Measurements from ENCODE around the gene ELMO2. TPM values are rescaled to one million over a fixed set of nuclear protein-coding genes. Genes with fewer than 3 reads are reported as not detected.

Gene ELMO2, protein sequence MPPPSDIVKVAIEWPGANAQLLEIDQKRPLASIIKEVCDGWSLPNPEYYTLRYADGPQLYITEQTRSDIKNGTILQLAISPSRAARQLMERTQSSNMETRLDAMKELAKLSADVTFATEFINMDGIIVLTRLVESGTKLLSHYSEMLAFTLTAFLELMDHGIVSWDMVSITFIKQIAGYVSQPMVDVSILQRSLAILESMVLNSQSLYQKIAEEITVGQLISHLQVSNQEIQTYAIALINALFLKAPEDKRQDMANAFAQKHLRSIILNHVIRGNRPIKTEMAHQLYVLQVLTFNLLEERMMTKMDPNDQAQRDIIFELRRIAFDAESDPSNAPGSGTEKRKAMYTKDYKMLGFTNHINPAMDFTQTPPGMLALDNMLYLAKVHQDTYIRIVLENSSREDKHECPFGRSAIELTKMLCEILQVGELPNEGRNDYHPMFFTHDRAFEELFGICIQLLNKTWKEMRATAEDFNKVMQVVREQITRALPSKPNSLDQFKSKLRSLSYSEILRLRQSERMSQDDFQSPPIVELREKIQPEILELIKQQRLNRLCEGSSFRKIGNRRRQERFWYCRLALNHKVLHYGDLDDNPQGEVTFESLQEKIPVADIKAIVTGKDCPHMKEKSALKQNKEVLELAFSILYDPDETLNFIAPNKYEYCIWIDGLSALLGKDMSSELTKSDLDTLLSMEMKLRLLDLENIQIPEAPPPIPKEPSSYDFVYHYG
- total RNA-seq (ENCODE audit: unreplicated experiment), result 35.6 TPM
- long read RNA-seq, transcript ELMO2-201 (22 exons, 3,669 nt), result major isoform, 6 of 16 reads
- long read RNA-seq, partial matches to known transcripts, result 1 of 16 reads
- long read RNA-seq, other reads (novel, unspliced or antisense), result 8 of 16 reads

DNA sequence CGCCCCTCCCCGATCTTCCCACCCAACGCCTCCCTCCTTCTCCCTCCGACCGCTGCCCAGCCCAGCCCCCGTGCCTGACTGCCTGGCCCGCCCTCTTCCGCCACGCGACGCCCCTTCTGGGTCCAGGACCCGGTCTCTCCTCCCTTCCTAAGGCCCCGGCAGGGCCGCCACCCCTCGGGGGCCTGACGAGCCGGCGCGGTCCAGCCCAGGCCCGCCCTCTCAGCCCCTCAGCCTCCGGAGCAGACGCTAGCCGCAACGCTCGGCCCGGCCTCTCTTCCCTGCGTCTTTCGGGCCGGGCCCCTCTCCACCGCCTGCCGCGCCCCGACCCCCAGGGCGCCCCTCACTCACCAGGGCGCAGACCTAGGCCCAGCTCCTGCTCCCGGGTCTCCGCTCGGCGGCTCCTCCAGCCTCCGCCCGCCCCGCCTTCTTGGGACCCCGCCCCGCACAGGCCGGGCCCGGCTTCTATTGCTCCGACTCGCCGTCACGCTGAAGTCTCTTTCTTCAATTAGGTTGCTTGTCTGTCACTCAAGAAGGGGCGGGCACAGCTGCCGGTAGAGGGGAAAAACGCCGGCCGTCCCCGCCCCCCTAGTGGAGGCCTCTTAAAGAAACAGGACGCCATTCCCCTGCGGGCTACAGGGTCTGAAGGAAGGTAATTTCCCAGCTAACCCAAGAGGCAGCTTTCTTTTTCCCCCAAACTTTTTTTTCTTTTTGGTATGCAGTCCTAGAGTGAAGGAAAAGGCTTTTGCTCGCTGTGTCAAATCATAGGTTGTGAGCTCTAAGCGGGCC is at the start of gene ELMO2:
TSS of gene ELMO2 (minus strand) at position 416 of the 786 bp plus-strand sequence. CDS start 12,133 bp downstream, outside the sequence.
- TF ChIP-seq, protein P1, sequence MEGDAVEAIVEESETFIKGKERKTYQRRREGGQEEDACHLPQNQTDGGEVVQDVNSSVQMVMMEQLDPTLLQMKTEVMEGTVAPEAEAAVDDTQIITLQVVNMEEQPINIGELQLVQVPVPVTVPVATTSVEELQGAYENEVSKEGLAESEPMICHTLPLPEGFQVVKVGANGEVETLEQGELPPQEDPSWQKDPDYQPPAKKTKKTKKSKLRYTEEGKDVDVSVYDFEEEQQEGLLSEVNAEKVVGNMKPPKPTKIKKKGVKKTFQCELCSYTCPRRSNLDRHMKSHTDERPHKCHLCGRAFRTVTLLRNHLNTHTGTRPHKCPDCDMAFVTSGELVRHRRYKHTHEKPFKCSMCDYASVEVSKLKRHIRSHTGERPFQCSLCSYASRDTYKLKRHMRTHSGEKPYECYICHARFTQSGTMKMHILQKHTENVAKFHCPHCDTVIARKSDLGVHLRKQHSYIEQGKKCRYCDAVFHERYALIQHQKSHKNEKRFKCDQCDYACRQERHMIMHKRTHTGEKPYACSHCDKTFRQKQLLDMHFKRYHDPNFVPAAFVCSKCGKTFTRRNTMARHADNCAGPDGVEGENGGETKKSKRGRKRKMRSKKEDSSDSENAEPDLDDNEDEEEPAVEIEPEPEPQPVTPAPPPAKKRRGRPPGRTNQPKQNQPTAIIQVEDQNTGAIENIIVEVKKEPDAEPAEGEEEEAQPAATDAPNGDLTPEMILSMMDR (IDR thresholded peaks at IDR 0.05; ENCODE audit: unreplicated experiment), result peak; percentile 40
- Mint-ChIP-seq H3K9me3 (ENCODE audit: unreplicated experiment) (no peaks in the 10 kb centered on the region), H3K4me3 (ENCODE audit: unreplicated experiment) (peak within 1 kb of the TSS; percentile 93), H3K27me3 (ENCODE audit: unreplicated experiment) (peaks cover 15% of the 10 kb centered on the region), H3K4me1 (ENCODE audit: unreplicated experiment) (peaks cover 17% of the 10 kb centered on the region), H3K27ac (ENCODE audit: unreplicated experiment) (peak within 1 kb of the TSS; percentile 77), H3K36me3 (ENCODE audit: low read depth, unreplicated experiment) (peaks cover 3% of the 10 kb centered on the region)
- DNase-seq (ENCODE audit: low spot score), result peak; percentile 95

DNA sequence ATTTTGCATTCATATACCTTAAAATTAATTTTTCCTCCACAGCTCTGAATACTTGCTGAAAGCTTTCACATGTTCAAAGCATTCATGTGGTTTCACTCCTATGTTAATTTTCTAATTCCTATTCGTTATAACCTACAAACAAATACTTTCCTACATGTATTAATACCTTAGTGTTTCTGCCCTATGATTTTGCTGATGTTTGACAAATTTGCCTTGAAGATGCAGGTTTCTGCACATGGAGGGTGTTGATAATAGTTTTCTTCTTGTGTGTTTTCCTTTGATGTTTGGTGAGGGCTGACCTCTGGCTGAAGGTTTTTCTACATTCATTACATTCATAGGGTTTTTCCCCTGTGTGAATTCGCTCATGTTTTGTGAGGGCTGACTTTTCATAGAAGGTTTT is 49.3 kb upstream of the ELMO2 start:
- Mint-ChIP-seq H3K27ac (ENCODE audit: unreplicated experiment) (no peak overlapping the region), H3K4me1 (ENCODE audit: unreplicated experiment) (peaks cover 5% of the 10 kb centered on the region), H3K4me3 (ENCODE audit: unreplicated experiment) (no peak overlapping the region), H3K27me3 (ENCODE audit: unreplicated experiment) (no peaks in the 10 kb centered on the region), H3K9me3 (ENCODE audit: unreplicated experiment) (peaks cover 9% of the 10 kb centered on the region), H3K36me3 (ENCODE audit: low read depth, unreplicated experiment) (peaks cover 19% of the 10 kb centered on the region)
- DNase-seq (ENCODE audit: low spot score), result no peak
- TF ChIP-seq, protein P1 (IDR thresholded peaks at IDR 0.05; ENCODE audit: unreplicated experiment), result no peak

DNA sequence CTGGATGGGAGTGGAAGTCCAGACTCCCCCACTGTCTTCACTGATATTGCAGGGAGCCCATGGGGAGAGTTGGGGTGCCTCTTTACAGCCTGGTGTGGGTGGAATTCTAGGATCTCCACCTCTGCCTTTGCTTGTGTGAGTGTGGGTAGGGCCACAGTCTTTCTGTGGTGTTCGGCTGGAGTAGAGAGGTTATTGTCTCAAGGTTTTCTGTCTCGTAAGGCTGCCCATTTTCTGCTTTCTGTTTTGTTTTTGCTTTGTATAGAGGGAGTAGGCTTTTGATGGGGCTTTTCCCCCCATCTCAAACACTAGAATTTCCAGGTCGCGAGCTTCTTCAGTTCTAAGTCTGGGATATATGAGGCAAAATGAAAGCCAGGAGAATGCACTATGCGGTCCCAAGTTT is 40.4 kb upstream of the ELMO2 start:
- H3K36me3 Mint-ChIP-seq (ENCODE audit: low read depth, unreplicated experiment), result peaks cover 17% of the 10 kb centered on the region
- H3K9me3 Mint-ChIP-seq (ENCODE audit: unreplicated experiment), result no peaks in the 10 kb centered on the region
- H3K27me3 Mint-ChIP-seq (ENCODE audit: unreplicated experiment), result no peaks in the 10 kb centered on the region
- H3K27ac Mint-ChIP-seq (ENCODE audit: unreplicated experiment), result no peak overlapping the region
- H3K4me3 Mint-ChIP-seq (ENCODE audit: unreplicated experiment), result no peak overlapping the region
- TF ChIP-seq, protein P1 (IDR thresholded peaks at IDR 0.05; ENCODE audit: unreplicated experiment), result no peak
- DNase-seq (ENCODE audit: low spot score), result no peak
- H3K4me1 Mint-ChIP-seq (ENCODE audit: unreplicated experiment), result no peaks in the 10 kb centered on the region

DNA sequence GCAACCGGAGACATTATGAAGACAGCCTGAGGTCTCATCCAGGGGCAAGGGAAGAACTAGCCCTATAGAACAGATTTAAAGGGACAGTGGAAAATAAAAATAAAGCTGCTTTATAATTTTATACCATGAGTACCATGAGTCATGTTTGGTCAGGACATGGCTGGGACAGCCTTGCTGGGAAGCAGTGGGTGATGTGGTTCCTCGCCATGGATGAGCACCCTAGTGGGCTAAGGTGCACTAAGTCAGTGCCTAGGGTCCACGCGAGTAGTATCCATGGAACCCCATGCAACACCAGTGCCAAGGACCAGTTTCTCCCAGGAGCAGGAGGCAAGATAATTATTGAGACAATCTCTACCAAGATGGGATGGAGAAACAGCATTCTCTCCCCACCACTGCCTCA is 33.4 kb upstream of the ELMO2 start:
- no peak overlapping the region for H3K4me3 Mint-ChIP-seq (ENCODE audit: unreplicated experiment)
- H3K36me3 Mint-ChIP-seq (ENCODE audit: low read depth, unreplicated experiment), result peaks cover 10% of the 10 kb centered on the region
- no peak overlapping the region for H3K27ac Mint-ChIP-seq (ENCODE audit: unreplicated experiment)
- TF ChIP-seq, protein P1 (IDR thresholded peaks at IDR 0.05; ENCODE audit: unreplicated experiment), result no peak
- H3K4me1 Mint-ChIP-seq (ENCODE audit: unreplicated experiment), result no peaks in the 10 kb centered on the region
- no peak for DNase-seq (ENCODE audit: low spot score)
- H3K9me3 Mint-ChIP-seq (ENCODE audit: unreplicated experiment), result peaks cover 3% of the 10 kb centered on the region
- no peaks in the 10 kb centered on the region for H3K27me3 Mint-ChIP-seq (ENCODE audit: unreplicated experiment)
